GM12874 (cell line): ENCODE results near the gene DEDD2.

Experiments used
- CTCF ChIP-seq: IDR thresholded peaks from 2 replicates; pipeline ENCODE4 v1.5.1; 2011; ENCODE audit warnings: low read depth, mild to moderate bottlenecking, control low read depth, low read length, moderate library complexity; ENCODE audit not compliant: insufficient read depth

DEDD2 gene

GRCh38 chr19:42225718-42226292, 8.3 kb upstream of the DEDD2 start:
- TF ChIP-seq CTCF: no peak

- TF ChIP-seq CTCF: no peak
These were observed 7.7 kb upstream of the DEDD2 start for GRCh38 chr19:42224940-42225717.

- no peak for TF ChIP-seq CTCF
These were observed 3.2 kb upstream of the DEDD2 start for GRCh38 chr19:42220751-42221097.

- no peak for TF ChIP-seq CTCF
These were observed 2.6 kb upstream of the DEDD2 start, which contains the start of gene ZNF526 for GRCh38 chr19:42219812-42220750. TSS of gene ZNF526 (plus strand) at chr19:42220312. CDS start at chr19:42224404, 4,092 bp downstream.

- TF ChIP-seq CTCF: no peak
These were observed 591 bp downstream of the DEDD2 start for GRCh38 chr19:42216653-42217519.

- no peak for TF ChIP-seq CTCF
These were observed 2.5 kb downstream of the DEDD2 start for GRCh38 chr19:42214810-42215485.
